Transverse colon (tissue), 4 donors: Measurements from ENCODE around the gene TUSC2. TPM values are rescaled to one million over a fixed set of nuclear protein-coding genes. Genes with fewer than 3 reads are reported as not detected.
A peak's percentile ranks its signal among the peaks of the same experiment; 100 is the strongest.

Experiments used
- DNase-seq: peaks from one replicate; pipeline ENCODE4 v3.0.0-alpha.2; 2019
- H3K27ac ChIP-seq, 4 donors: fragments of 200-600 bp; sonication (generic); 2 replicates each; pipeline ENCODE4 v1.5.1; 2016 to 2018; ENCODE audit warnings: inconsistent platforms in 4 of 4
- H3K27me3 ChIP-seq: fragments of 200-600 bp; sonication (generic); 2 replicates; pipeline ENCODE4 v1.5.1; 2017; ENCODE audit warnings: inconsistent platforms
- H3K36me3 ChIP-seq, 4 donors: fragments of 200-600 bp; sonication (generic); 2 replicates each; pipeline ENCODE4 v1.5.1; 2017 to 2019; ENCODE audit warnings: inconsistent platforms in 4 of 4
- H3K4me1 ChIP-seq, 4 donors: fragments of 200-600 bp; sonication (generic); 2 replicates each; pipeline ENCODE4 v1.5.1; 2017 to 2020; ENCODE audit warnings: inconsistent platforms in 4 of 4
- H3K4me3 ChIP-seq, 4 donors: fragments of 200-600 bp; sonication (generic); 1 replicate in 1 of 4; 2 replicates in 3 of 4; pipeline versions ENCODE4 v1.5.1 to v1.6.1; 2017 to 2019; ENCODE audit warnings: inconsistent platforms in 4 of 4
- H3K9me3 ChIP-seq, 2 donors: fragments of 200-600 bp; sonication (generic); 2 replicates each; pipeline ENCODE4 v1.5.1; 2017 to 2019; ENCODE audit warnings: inconsistent platforms in 2 of 2
- CTCF ChIP-seq, 5 experiments: fragments of 200-600 bp in 3 of 5; fragments of 450-650 bp in 2 of 5; sonication (generic) in 3 of 5; IDR thresholded peaks; 1 replicate in 2 of 5; 2 replicates in 3 of 5; pipeline ENCODE4 v1.5.1; 2016 to 2017; ENCODE audit warnings: antibody characterized with exemption in 5 of 5, inconsistent platforms in 3 of 5, mild to moderate bottlenecking in 2 of 5, moderate library complexity in 1 of 5
- EP300 ChIP-seq: sonication (generic); formaldehyde crosslinking; IDR thresholded peaks from one replicate; pipeline ENCODE4 v1.6.1; 2017; ENCODE audit warnings: antibody characterized with exemption, low read depth
- POLR2A ChIP-seq: fragments of 450-650 bp; IDR thresholded peaks from one replicate; pipeline ENCODE4 v1.6.1; 2016; ENCODE audit warnings: antibody characterized with exemption, mild to moderate bottlenecking, moderate library complexity
- POLR2AphosphoS5 ChIP-seq, 3 donors: sonication (generic); formaldehyde crosslinking; IDR thresholded peaks; one replicate each; pipeline ENCODE4 v1.6.1; 2016; ENCODE audit warnings: antibody characterized with exemption in 3 of 3
- WGBS, 2 donors: methylation state at CpG; one replicate each; pipeline ENCODE4 v1.1.5; 2018; ENCODE audit warnings: low coverage in 1 of 2; 5-methylcytosine and 5-hydroxymethylcytosine counted together
- in situ Hi-C, 4 donors: fragments of 200-750 bp; cut with MboI; loops; one replicate each; pipeline versions ENCODE4 v1.15.0 to v1.15.1; 2017; ENCODE audit warnings: low sequenced_read_pairs in 3 of 4, low pct_ligation_motif_present in 1 of 4, low pct_unique_long_range_greater_than_20kb in 1 of 4
- intact Hi-C: fragments of 100-400 bp; cut with DNase I; formaldehyde crosslinking; loops from one replicate; pipeline ENCODE4 v1.15.1; 2023; ENCODE audit warnings: low total_unique reads
- total RNA-seq, 4 donors: library from RNA; depleted of rRNA; stranded (reverse); fragments of >200 nt; gene quantifications; one replicate each; pipeline ENCODE4 v1.1.0, GENCODE V29; 2016

The TUSC2 gene
- total RNA-seq, 4 donors from 2014 or later: 7.9 to 39.6 (median 28.0) TPM

DNA sequence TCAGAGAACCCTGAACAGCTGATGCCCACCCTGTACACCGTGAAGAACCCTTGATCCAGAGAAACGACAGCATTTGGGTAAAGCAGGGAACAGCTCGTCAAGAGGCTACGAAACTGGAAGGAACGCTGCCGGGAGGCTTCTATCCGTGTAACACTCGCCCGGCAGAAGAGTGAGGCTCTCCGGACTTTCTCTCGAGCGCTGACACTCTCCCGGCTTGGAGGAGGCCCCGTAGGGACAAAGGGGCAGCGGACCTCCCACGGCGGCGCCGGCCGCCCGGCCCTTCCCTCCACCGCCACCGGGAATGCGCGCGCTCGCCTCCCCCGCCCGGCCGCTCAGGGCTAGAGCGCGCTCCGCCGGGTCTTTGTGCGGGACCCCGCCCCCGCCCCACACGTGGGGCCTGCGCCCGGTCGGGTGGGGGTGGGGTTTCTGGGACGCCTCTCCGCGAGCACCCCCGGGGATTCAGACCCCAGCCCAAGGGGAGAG is 7.1 kb downstream of the TUSC2 start:
- Histone ChIP-seq H3K27me3 (no peaks in the 10 kb centered on the region), H3K4me3 (peak overlapping the region; percentile 67 to 76 (median 74)), H3K36me3 (no peaks in the 10 kb centered on the region), H3K4me1 (peaks cover 34 to 69% (median 60%) of the 10 kb centered on the region in 4 donors), H3K27ac (peak overlapping the region; percentile 92 to 94 (median 92)), H3K9me3 (no peaks in the 10 kb centered on the region)
- 1% methylated on average over 32 of the region's 45 CpGs; no CpG with 5 or more reads in 1 of the 2 donors for WGBS, 2 donors
- intact Hi-C loops (no loop called here), in situ Hi-C loops (no loop called here)
- DNase-seq: peak; percentile 82
- no peak for TF ChIP-seq CTCF (IDR thresholded peaks at IDR 0.05)
- peak in 1 of 3 donors; percentile 47 for TF ChIP-seq POLR2AphosphoS5 (IDR thresholded peaks at IDR 0.05)
- TF ChIP-seq POLR2A: peak; percentile 72
- no peak for TF ChIP-seq EP300

DNA sequence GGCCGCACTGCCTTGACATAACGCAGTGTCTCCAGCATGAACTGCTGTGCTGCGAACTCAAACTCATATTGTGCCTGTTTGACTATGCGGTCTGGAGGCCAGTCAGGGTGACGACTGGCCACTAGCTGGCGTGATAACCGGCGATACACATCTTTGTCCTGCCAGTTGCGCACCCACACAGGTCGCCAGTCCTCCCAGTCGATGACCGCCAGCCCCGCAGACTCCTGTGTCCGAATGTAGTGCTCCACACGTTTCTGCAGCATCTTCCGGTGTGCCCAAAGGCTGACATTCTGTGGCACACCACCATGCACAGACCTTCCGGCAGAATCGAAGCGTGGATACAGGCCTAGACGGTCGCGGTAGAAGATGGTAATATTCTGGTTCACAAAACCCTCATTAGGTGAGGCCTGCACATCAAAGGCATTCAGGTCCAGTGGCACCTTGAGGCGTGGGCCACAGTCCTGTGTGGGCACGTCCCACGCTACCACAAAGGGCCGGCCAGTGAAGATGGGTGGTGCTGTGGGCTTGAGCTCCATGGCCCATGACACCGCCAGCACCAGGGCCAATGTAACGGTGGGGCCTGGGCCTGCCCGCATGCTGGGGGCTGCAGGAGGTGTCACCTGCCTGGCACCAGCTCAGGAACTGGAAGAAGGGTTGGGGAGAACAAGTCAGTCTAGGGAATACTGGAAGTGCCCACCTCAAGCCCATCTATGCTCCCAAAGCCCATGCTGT is 8.0 kb downstream of the TUSC2 start:
- peak overlapping the region; percentile 67 to 76 (median 74) for H3K4me3 ChIP-seq
- H3K4me1 ChIP-seq: peaks cover 35 to 69% (median 60%) of the 10 kb centered on the region in 4 donors
- no peak for TF ChIP-seq POLR2AphosphoS5 (IDR thresholded peaks at IDR 0.05)
- TF ChIP-seq POLR2A: no peak
- TF ChIP-seq EP300: no peak
- no peak for TF ChIP-seq CTCF (IDR thresholded peaks at IDR 0.05)
- H3K27me3 ChIP-seq: no peaks in the 10 kb centered on the region
- DNase-seq: no peak
- intact Hi-C loops (no loop called here), in situ Hi-C loops (no loop called here)
- 89% methylated on average over 27 of the region's 29 CpGs; no CpG with 5 or more reads in 1 of the 2 donors for WGBS, 2 donors
- no peaks in the 10 kb centered on the region for H3K9me3 ChIP-seq
- no peaks in the 10 kb centered on the region for H3K36me3 ChIP-seq
- H3K27ac ChIP-seq: peak overlapping the region; percentile 92 to 94 (median 92)

- H3K4me3 ChIP-seq: peak overlapping the region in 1 of 4 donors; percentile 5
- no peaks in the 10 kb centered on the region for H3K27me3 ChIP-seq
- peak overlapping the region in 3 of 4 donors; percentile 84 to 89 (median 86) for H3K27ac ChIP-seq
- no peaks in the 10 kb centered on the region for H3K36me3 ChIP-seq
- no peak for DNase-seq
- TF ChIP-seq POLR2AphosphoS5 (IDR thresholded peaks at IDR 0.05) (no peak), CTCF (IDR thresholded peaks at IDR 0.05) (no peak), POLR2A (no peak), EP300 (no peak)
- no peaks in the 10 kb centered on the region for H3K9me3 ChIP-seq
- WGBS, 2 donors: 89 to 100% methylated on average over 1 to 16 of the region's 16 CpGs
- intact Hi-C loops: no loop called here
- H3K4me1 ChIP-seq: peaks cover 35 to 67% (median 58%) of the 10 kb centered on the region in 4 donors
- in situ Hi-C loops: no loop called here
These were observed 8.7 kb downstream of the TUSC2 start for GRCh38 chr3:50319181-50319893.

DNA sequence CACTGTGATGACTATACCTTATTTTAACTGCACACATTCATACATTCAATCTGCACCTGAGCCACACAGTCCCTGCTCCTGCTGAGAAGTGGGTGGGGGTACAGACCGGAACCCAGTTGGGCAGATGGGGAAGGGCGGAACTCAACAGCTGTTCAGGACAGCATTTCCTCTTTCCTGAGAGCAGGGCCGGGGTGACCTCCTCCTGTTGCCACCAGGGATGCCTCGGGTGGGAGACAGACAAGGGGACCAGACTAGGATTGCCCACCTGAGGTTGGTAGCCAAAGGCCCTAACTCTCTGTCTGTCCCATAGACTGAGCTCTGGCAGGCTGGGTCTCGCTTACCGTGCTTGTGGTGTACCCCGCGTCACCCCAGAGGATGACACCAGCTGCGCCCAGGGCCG is 9.4 kb downstream of the TUSC2 start:
- Histone ChIP-seq H3K9me3 (no peaks in the 10 kb centered on the region), H3K4me3 (peak overlapping the region in 1 of 4 donors; percentile 5), H3K27ac (peak overlapping the region; percentile 81 to 89 (median 85)), H3K36me3 (no peaks in the 10 kb centered on the region), H3K4me1 (peaks cover 35 to 60% (median 56%) of the 10 kb centered on the region in 4 donors), H3K27me3 (no peaks in the 10 kb centered on the region)
- TF ChIP-seq EP300 (no peak), POLR2AphosphoS5 (IDR thresholded peaks at IDR 0.05) (no peak)
- no peak for DNase-seq
- intact Hi-C loops (no loop called here), in situ Hi-C loops (no loop called here)
- WGBS, 2 donors: 89% methylated on average over 10 of the region's 10 CpGs; no CpG with 5 or more reads in 1 of the 2 donors
